IPS-11a (cell line): ENCODE measurements around the gene P2RX6.

Source experiments
- H3K4me3 ChIP-seq: one replicate; pipeline ENCODE4 v1.5.1; 2013; ENCODE audit warnings: low read depth, low read length, control low read depth

The P2RX6 gene

DNA sequence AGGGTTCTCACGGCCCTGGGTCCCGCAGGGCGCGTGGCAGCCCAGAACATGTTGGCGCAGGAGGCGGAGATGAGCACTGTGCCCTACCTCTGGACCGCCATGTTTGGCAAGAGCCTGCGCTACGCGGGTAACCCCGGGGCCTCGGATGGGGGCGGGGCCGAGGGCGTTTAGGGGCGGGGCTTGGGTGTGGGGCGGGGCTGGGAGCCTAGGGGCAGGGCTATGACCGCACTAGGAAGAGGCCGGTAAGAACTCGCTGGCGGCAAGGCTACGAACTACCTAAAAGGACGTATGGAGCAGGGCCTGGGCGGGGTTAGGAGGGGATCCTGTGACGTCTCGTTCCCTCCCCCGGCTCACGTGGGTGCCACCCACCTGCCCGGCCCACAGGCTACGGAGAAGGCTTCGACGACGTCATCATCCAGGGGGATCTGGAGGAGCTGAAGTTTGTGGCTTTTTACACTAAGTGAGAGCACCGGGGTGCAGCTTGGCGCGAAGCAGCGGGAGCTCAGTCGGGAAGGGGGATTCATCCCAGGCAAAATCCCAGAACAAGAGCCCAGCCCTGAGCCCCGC, 35.6 kb upstream of the P2RX6 start:
- peak overlapping the region; percentile 6 for H3K4me3 ChIP-seq

DNA sequence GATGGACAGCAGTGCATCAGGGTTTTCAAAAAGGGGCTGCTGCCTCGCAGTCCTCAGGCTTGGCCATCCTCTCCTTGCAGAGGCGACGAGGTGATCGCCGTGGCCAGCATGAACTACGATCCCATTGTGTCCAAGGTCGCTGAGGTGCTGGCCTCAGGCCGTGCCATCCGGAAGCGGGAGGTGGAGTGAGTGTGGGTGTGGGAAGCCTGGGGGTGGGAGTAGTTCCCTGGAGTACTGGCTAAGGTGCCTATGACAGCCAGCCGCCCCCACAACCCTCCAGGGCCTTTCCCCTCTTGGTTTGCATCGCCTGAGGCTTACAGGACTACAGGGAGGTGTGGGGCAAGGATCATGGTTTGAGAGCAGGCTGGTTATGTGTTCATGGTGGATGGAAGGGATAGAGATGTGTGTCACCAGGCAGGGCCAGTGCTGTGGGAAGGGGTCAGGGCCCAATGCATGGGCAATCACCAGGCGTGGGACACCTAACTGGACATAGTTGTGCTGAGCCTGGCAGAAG, 35.0 kb upstream of the P2RX6 start:
- peak overlapping the region; percentile 6 for H3K4me3 ChIP-seq

DNA sequence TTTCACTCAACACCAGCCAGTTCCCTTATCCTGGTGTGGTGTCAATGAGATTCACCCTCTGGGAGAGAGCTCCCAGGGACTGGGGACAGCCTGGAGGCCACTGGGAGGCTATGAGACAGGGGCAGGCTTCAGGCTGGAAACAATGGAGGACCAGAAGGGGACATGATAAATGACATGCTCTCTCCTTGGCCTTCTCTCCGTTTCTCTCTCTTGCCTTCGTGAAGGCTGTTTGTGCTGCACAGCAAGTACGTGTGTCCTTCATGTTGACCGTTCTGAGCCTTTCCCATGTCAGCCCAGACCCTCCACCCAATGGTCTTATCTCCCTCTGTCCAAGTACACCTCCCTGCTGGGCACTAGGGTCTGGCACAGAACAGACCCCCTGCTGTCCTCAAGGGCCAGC, 34.4 kb upstream of the P2RX6 start:
- no peak overlapping the region for H3K4me3 ChIP-seq

- peak overlapping the region; percentile 85 for H3K4me3 ChIP-seq
Observed at GRCh38 chr22:20980938-20981722, 33.8 kb upstream of the P2RX6 start.

DNA sequence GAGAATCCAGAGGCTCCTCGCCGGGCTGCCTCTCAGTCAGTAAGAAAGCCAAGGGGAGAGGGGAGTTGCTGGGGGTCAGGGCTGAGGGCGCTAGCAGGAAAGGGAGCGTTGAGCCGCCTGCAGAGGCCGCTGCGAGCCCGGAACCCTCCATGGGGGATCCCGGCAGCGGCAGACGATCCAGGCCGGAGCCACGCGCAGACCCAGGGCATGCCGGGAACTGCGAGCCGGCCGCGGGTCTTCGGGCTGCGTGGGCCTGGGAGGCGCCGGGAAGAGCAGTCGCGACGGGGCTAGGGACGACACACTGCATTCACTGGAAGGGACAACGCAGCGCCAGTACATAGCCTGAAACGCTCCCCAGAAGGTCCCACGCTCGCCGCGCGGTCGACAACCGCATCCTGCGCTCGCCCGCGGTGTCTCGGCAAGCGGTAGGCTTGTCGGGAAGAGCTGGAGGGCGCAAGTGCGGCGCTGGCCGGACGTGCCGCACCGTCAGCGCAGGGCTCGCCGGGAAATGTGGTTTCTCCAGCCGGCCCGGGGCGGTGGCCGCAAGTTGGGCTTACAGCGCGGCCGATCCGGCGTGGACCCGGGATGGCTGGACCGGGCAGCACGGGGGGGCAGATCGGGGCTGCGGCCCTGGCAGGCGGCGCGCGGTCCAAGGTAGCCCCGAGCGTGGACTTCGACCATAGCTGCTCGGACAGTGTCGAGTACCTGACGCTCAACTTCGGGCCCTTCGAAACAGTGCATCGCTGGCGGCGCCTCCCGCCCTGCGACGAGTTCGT, 33.0 kb upstream of the P2RX6 start, which contains the start of gene LZTR1:
Gene LZTR1 (plus strand): TSS at position 511 of the 776 bp plus-strand sequence. CDS start 75 bp downstream, at position 586.
- H3K4me3 ChIP-seq: peak within 1 kb of the TSS; percentile 85

GRCh38 chr22:20982563-20982882, 32.4 kb upstream of the P2RX6 start:
- peak overlapping the region; percentile 85 for H3K4me3 ChIP-seq

- H3K4me3 ChIP-seq: no peak overlapping the region
Observed at GRCh38 chr22:20983081-20983771, 31.7 kb upstream of the P2RX6 start.

DNA sequence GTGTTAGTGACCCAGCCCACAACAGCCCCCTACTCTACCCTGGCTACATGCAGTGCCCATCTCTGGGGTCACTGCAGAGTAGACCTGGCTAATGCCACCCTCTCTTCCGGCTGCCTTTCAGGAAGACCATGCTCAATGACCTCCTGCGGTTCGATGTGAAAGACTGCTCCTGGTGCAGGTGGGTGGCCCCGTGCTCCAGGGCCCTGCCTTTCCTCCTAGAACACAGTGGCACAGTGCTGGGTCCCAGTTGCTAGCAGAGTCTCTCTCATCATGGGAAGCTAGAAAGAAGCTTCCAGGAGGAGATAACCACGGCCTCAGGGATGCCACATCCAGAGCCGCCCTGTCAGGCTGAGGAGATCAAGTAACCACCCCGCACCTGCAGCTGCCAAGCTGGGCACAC, 29.2 kb upstream of the P2RX6 start:
- H3K4me3 ChIP-seq: no peak overlapping the region

DNA sequence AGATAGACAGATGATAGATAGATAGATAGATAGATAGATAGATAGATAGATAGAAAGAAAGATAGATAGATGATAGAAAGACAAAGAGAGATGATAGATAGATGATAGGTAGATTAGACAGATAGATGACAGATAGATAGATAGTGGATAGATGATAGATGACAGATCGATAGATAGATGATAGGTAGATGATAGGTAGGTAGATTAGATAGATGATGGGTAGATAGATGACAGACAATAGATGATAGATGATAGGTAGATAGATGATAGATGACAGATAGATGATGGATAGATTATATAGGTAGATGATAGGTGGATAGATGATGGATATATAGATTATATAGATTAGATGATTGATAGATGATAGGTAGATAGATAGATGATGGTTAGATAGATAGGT, 28.6 kb upstream of the P2RX6 start:
- H3K4me3 ChIP-seq: no peak overlapping the region

- no peak overlapping the region for H3K4me3 ChIP-seq
Observed at GRCh38 chr22:20987375-20987774, 27.6 kb upstream of the P2RX6 start.

DNA sequence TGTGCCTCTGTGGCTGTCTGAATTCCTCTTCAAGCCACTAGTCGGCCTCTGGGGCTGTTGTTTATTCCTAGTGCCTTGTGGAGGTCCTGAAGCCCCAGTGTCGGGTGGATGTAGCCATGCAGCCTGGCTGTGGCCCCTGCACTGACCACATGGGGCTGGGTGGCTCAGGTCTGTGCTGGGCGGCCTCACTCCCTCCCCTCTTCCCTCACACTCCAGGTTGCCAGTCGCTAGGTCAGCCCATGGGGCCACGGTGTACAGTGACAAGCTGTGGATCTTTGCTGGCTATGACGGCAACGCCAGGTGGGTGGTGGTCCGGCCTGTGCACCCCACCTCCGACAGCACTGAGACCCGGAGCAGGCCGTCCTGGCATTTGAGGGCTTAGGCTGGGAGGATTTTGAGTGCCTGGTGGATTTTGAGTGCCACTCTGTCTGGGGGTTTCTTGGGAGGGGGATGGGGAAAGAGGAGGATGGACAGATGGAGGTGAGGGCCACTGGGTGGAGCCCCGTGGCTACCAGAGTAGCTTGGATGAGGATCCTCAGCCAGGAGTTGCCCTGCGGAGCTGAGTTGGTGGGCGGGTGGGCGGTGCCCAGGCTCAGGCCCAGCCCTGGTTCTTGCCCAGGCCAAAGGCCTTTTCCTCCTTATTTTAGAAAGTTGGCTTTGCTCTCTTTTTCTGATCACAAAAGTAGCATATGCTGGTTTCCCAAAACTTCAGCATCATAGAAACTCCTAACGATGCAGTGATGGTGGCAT, 26.2 kb upstream of the P2RX6 start:
- H3K4me3 ChIP-seq: no peak overlapping the region

GRCh38 chr22:20989323-20990138, 25.4 kb upstream of the P2RX6 start:
- no peak overlapping the region for H3K4me3 ChIP-seq

DNA sequence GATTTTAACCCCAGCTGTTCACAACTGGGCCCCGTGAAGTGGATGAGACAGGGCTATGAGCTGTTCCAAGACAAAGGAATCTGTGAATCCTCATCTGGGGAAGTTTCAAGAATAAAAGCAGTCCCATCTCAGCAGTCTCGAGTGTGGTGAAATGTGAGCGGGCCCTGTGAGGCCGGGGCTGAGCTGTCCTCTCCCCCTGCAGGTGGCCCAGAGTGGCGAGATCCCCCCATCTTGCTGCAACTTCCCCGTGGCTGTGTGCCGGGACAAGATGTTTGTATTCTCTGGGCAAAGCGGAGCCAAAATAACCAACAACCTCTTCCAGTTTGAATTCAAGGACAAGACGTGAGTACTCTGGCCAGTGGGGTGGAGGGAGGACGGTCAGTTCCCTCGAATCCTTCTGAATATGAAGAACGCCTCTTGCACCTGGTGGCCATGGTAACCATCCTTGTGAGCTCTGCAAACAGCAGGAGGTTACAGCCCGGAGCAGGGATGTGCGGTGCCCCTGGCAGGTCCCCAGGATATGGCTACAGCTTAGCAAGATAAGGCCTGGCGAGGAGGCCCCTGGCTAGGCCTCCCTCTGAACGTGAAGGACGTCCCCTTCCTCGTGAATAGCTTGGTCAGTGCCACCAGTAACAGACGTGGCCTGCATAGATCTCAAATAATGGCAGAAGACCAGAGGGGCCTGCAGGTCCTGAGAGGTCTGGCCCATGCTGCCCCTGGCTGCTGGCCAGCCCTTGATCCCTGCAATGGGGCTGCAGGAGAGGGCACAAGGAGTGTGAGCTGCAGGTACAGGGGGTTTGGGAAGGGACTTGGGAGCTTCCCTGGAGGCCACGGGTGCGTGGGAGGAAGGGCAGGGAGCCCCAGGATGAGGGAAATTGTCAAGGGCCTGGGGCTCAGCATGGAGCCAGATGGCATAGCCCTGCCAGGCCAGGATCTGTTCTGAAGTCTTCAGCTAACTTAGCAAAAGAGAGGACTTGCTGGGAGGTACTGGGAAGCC, 24.5 kb upstream of the P2RX6 start:
- no peak overlapping the region for H3K4me3 ChIP-seq

- no peak overlapping the region for H3K4me3 ChIP-seq
Observed at GRCh38 chr22:20991252-20992055, 23.5 kb upstream of the P2RX6 start.

GRCh38 chr22:20992056-20992442, 22.9 kb upstream of the P2RX6 start:
- no peak overlapping the region for H3K4me3 ChIP-seq

DNA sequence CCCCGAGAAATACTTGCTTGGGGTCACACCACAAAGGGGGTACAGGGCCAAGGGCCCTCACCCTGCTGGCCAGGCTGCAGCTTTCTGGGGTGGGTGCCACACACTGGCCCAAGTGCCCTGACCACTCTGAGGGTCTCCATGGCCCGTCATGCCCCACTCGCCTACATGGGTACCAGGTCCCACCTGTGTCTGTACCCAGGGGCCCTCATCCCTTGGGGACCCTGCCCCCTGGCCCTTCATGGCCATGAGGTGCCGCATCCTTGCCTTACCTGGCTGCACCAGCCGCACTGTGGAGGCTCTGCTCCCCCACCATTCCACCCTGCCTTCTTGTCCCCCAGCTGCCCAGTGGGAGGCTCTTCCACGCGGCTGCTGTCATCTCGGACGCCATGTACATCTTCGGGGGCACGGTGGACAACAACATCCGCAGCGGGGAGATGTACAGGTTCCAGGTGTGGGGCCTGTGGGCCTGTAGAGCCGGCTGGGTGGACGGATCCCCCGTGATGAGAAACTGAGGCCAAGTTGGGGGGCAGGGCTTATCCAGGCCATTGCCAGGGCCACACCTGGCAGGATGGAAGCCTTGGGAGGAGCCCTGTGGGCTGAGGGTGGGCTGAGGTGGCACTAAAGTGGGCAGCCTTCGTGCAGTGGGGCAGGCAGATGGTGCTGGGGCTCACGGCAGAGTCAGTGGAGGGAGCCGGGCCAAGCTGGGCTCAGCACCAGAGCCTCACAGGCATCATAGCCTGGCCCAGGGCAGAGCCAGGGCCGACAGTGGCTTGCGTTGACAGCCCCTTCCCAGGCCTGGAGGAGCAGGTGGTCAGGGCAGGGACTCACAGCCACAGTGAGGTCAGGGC, 22.3 kb upstream of the P2RX6 start:
- no peak overlapping the region for H3K4me3 ChIP-seq
